ENCODE measurements around the gene IL2RG.

Gene IL2RG

DNA sequence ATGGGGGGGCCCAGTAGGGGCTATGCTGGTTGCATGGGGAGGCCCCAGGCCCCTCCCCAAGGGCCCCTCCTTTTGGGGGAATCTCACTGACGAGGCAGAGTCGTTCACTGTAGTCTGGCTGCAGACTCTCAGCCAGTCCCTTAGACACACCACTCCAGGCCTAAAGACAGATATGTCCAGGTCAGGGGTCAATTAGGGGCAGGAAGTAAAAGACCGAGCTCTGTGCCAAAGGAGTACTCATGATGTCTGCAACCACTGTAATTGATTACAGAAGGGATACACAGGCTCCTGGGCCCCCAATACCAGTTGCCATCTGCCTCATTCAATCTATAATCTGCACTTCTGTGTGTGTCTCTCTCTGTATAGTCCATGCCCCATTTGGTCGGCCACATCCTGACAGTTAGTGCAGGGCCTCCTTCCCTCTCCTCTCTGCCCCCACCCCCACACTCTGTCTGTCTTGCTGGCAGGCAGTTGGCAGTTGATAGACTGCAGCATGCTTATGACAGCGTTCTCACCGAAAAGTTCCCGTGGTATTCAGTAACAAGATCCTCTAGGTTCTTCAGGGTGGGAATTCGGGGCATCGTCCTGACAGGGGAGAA is 3.5 kb downstream of the IL2RG start:
- DNase-seq (ENCODE audit: low read depth in 2 of 2) = no peak

- no peak for DNase-seq (ENCODE audit: low read depth in 2 of 2)
These were observed 4.1 kb downstream of the IL2RG start for GRCh38 chrX:71107245-71107644.

DNA sequence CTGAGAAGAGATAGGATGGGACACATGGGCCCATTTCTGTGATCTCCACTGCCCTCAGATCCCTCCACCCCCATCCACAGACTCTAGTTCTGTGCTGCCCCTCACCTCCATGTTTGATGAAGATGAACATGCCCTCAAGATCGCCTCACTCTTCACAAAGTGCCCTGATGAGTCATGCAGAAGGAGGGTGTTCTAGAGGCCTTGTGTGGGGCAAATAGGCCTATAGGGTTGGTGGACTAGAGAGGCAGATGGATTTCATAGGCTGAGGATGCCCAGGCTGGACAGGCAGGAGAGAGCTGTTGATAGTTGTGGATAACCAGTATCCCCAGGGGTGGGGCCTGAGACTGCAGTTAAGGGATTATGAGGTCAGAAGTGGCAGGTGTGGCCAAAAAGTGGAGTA is 5.0 kb downstream of the IL2RG start, which contains the start of gene CXorf65:
CXorf65 (minus strand) TSS at position 314 of the 400 bp plus-strand sequence; CDS start at position 130, 184 bp downstream.
- no peak for DNase-seq (ENCODE audit: low read depth in 2 of 2)

- no peak for DNase-seq (ENCODE audit: low read depth in 2 of 2)
These were observed 5.7 kb downstream of the IL2RG start for GRCh38 chrX:71105628-71106027.

DNA sequence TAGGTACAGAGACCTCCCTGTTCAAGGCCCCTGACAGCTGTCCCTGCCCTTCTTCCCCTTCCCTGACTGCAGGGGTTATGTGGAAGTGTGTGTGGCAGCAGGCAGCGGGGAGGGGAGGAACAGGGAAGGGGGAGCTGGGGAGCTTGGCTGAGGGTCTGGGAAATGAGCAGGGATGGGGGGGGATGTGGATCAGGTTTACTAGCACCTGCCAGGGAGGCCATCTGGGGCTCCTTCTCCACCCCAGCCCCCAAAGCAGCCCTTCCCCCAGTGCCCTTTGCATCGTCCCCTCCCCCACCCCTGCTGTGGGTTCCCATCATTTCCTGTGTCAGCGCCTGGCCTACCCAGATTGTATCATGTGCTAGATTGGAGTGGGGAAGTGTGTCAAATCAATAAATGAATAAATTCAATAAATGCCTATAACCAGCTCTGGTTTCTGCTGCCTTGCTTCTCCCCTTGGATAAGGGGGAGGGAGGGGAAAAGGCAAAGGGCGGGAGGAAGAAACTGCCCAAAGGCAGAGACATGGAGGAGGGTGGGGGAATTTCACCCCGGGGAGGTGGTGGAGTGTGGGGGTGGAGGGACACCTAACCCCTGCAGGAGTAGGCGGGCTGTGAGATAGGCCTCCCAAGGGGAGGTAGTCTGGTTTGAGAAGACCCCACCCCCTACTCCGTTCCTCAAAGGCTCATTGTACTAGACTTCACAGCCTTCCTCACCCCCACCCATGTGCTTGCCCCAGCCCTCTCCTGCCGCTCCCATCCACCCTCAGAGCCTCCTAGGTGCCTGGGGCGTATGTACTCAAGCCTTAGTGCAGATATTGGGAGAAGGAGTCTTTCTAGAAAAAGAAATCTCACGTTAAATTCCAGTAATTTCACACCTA is 8.0 kb downstream of the IL2RG start:
- DNase-seq (ENCODE audit: low read depth in 2 of 2) = no peak

DNA sequence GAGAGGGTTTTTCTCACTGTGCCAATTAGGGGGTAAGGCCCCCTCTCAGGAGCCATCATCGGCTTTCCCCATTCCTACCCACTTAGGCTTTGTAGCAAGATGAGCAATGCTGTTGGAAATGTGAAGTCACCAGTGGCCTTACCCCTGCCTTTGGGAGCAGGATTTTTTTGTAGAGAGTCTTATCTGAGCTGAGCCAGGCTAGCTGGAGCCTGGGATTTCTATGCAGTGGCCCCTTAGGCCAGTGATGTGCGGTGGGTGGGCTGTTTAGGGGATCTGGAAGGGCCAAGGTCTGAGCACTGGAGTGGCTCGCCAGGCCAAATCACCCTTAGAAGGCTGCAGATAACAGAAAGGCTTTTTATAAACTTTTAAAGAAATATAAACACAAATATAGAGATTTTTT is 9.1 kb downstream of the IL2RG start:
- DNase-seq (ENCODE audit: low read depth in 2 of 2) = no peak

GRCh38 chrX:71100581-71101505 is 10.5 kb downstream of the IL2RG start:
- DNase-seq (ENCODE audit: low read depth in 2 of 2) = no peak

GRCh38 chrX:71099736-71100135 is 11.6 kb downstream of the IL2RG start:
- DNase-seq (ENCODE audit: low read depth in 2 of 2) = no peak

- DNase-seq (ENCODE audit: low read depth in 2 of 2) = no peak
These were observed 12.3 kb downstream of the IL2RG start for GRCh38 chrX:71098951-71099506.

- DNase-seq (ENCODE audit: low read depth in 2 of 2) = peak; percentile 39 to 62
These were observed 13.1 kb downstream of the IL2RG start for GRCh38 chrX:71098302-71098701.

- no peak for DNase-seq (ENCODE audit: low read depth in 2 of 2)
These were observed 14.7 kb downstream of the IL2RG start for GRCh38 chrX:71096760-71097032.

- DNase-seq (ENCODE audit: low read depth in 2 of 2) = no peak
These were observed 15.2 kb downstream of the IL2RG start for GRCh38 chrX:71095981-71096759.

DNA sequence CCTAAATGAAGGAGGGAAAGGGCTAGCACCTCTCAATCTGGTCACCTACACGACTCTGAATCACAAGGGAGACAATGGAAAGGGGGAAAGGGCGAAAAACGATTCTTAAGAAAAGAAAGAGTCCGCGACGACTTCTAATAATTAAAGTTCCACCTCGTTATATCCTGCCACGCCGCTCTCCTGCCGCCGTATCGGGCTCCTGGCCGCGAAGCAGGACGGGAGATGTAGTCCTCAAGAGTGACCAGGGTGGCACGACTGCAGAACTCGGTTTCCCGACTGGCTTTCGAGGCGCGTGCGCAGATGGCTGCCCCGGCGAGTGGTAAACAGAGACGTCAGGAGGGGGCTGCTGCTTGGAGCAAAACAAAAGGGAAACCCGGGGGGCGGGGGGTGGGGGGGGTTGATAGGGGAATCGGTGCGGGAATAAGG is 15.8 kb downstream of the IL2RG start, which contains the start of gene FOXO4:
FOXO4 (plus strand) TSS at position 297 of the 426 bp plus-strand sequence. CDS start 678 bp downstream, outside the sequence.
- DNase-seq (ENCODE audit: low read depth in 2 of 2) = peak; percentile 64 to 79

- DNase-seq (ENCODE audit: low read depth in 2 of 2) = no peak
These were observed 16.3 kb downstream of the IL2RG start for GRCh38 chrX:71095033-71095432.

DNA sequence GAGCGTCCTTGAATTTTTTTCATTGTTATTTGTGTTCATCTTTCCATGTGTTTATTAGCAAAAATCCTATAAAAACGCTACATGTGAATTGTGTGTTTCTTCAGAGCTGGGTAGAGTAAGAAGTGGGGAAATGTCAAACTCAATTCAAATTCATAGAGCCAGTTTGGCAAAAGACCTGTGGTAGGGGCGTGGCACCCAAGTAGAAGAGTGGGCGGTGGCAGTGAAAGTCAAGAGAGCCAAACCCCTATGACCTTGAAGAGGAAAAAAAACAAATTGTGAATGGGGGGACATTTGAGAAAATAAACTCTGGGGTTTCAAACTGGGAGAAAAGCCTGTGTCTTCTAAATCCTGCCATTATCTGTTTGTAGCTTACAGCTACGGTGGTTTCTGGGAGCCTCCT is 20.1 kb downstream of the IL2RG start:
- DNase-seq (ENCODE audit: low read depth in 2 of 2) = no peak

GRCh38 chrX:71085900-71086299 is 25.5 kb downstream of the IL2RG start:
- DNase-seq (ENCODE audit: low read depth in 2 of 2) = no peak

DNA sequence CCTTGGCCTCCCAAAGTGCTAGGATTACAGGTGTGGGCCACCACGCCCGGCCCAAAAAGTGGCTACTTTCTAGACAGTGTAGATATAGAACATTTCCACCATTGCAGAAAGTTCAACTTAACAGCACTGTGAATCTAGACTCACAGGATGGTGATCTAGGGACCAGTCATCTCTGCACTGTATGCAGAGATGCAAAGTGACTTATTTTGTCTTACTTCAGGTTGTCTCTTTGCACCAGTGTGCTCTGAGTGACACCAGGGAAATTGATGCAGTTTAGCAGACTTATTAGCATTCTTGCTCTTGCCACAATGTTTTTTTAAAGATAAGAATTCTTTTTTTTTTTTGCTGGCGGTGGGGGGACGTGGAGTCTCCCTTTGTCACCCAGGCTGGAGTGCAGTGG is 28.6 kb downstream of the IL2RG start:
- DNase-seq (ENCODE audit: low read depth in 2 of 2) = no peak

- DNase-seq (ENCODE audit: low read depth in 2 of 2) = no peak
These were observed 29.2 kb downstream of the IL2RG start for GRCh38 chrX:71082124-71082647.

- DNase-seq (ENCODE audit: low read depth in 2 of 2) = no peak
These were observed 29.9 kb downstream of the IL2RG start for GRCh38 chrX:71081330-71082123.

GRCh38 chrX:71070531-71070930 is 40.8 kb downstream of the IL2RG start:
- DNase-seq (ENCODE audit: low read depth in 2 of 2) = no peak
